Bronchial epithelial cell (primary cell): ENCODE data around the gene SENP1. TPM values are rescaled to one million over a fixed set of nuclear protein-coding genes. Genes with fewer than 3 reads are reported as not detected.
A peak's percentile ranks its signal among the peaks of the same experiment; 100 is the strongest.
"Not testable (repeated sequence)": the region's sequence is repeated elsewhere in the genome, so short reads cannot be mapped to it uniquely, and the experiment has no call there.

ENCODE experiments used
- DNase-seq: peaks from one replicate; pipeline ENCODE4 v3.0.0-alpha.2; 2010; ENCODE audit warnings: low read depth
- FAIRE-seq: peaks from 2 replicates; lab custom pipeline; 2011; peaks lifted over from hg19 to GRCh38; lab: Jason Lieb, UNC
- H3K27me3 ChIP-seq: 2 replicates; pipeline ENCODE4 v1.5.1; 2011; ENCODE audit warnings: low read length; ENCODE audit not compliant: control insufficient read depth, insufficient read depth
- H3K36me3 ChIP-seq: 2 replicates; pipeline ENCODE4 v1.5.1; 2011; ENCODE audit warnings: low read length; ENCODE audit not compliant: control insufficient read depth, insufficient read depth
- H3K4me3 ChIP-seq: 2 replicates; pipeline ENCODE4 v1.5.1; 2011; ENCODE audit warnings: mild to moderate bottlenecking, low read depth, low read length, control low read depth
- total RNA-seq: library from RNA; depleted of rRNA; stranded (reverse); fragments of >200 nt; gene quantifications from 2 replicates; pipeline ENCODE4 v1.2.1, GENCODE V29; 2014
- TF ChIP-seq, protein P1 (sequence below): IDR thresholded peaks from 2 replicates; pipeline ENCODE4 v1.5.1; 2011; ENCODE audit warnings: mild to moderate bottlenecking, moderate library complexity, low read length, control low read depth, inconsistent platforms; ENCODE audit not compliant: insufficient read depth, severe bottlenecking

SENP1 gene
- total RNA-seq, 1 donor from 2014 or later, result 10.8 TPM

DNA sequence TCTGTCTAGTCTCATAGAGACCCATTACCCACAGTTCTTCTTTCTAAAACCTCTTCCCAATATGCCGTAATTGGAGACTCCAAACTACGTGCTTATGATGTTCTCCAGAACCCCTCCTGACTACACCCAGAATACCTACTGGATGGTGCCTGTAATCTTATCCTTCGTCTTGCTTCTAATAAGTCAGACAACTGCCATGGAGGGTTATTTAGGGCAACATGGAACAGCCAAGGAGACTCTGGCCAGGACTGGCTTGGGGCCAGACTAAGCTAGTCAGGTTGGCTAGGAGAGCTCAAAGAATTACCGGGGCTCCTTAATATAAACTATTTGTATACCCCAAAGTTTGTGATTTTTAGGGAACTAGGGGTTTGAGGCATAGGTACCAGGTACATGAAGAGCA, 20.1 kb upstream of the SENP1 start:
- FAIRE-seq, result no peak
- no peak for DNase-seq
- TF ChIP-seq, protein P1, sequence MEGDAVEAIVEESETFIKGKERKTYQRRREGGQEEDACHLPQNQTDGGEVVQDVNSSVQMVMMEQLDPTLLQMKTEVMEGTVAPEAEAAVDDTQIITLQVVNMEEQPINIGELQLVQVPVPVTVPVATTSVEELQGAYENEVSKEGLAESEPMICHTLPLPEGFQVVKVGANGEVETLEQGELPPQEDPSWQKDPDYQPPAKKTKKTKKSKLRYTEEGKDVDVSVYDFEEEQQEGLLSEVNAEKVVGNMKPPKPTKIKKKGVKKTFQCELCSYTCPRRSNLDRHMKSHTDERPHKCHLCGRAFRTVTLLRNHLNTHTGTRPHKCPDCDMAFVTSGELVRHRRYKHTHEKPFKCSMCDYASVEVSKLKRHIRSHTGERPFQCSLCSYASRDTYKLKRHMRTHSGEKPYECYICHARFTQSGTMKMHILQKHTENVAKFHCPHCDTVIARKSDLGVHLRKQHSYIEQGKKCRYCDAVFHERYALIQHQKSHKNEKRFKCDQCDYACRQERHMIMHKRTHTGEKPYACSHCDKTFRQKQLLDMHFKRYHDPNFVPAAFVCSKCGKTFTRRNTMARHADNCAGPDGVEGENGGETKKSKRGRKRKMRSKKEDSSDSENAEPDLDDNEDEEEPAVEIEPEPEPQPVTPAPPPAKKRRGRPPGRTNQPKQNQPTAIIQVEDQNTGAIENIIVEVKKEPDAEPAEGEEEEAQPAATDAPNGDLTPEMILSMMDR, result no peak
- H3K4me3 ChIP-seq, result no peak overlapping the region
- no peaks in the 10 kb centered on the region for H3K27me3 ChIP-seq
- peaks cover 8% of the 10 kb centered on the region for H3K36me3 ChIP-seq

DNA sequence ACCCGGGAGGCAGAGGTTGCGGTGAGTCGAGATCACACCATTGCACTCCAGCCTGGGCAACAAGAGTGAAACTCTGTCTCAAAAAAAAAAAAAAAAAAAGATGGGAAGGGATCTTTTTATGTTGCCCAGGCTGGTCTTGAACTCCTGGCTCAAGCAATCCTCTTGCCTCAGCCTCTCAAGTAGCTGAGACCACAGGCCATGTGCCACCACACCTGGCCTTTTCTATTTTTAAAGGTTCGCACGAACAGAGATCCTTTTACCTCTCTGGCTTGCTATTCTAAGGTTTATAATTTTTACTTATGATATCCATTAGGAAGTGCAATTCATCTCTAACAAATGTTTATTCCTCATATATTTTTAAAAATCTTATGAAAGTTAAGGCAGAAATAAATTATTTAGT, 19.7 kb upstream of the SENP1 start:
- not testable (repeated sequence) for H3K4me3 ChIP-seq, H3K27me3 ChIP-seq, H3K36me3 ChIP-seq, FAIRE-seq, DNase-seq

DNA sequence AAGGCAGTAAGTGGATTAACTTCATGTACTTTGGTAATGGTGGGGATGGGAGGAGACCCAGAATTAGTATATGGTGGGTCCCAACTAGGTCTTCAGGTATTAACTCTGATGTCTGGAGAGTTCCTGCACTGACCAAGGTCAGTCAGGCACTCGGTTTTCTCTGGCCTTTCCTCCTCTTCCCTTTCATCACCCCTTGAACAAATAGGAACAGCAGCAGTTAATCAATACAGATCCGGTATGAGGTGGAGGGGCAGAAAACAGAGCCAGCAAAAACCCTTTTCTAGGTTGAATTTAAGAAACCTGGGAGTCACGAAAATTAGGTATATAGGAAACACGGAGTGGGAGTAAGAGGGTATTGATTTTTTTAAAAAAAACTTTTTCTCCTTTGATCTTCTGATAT, 17.3 kb upstream of the SENP1 start:
- Histone ChIP-seq H3K4me3 (no peak overlapping the region), H3K27me3 (no peaks in the 10 kb centered on the region), H3K36me3 (peaks cover 6% of the 10 kb centered on the region)
- TF ChIP-seq, protein P1, result no peak
- no peak for FAIRE-seq
- no peak for DNase-seq

DNA sequence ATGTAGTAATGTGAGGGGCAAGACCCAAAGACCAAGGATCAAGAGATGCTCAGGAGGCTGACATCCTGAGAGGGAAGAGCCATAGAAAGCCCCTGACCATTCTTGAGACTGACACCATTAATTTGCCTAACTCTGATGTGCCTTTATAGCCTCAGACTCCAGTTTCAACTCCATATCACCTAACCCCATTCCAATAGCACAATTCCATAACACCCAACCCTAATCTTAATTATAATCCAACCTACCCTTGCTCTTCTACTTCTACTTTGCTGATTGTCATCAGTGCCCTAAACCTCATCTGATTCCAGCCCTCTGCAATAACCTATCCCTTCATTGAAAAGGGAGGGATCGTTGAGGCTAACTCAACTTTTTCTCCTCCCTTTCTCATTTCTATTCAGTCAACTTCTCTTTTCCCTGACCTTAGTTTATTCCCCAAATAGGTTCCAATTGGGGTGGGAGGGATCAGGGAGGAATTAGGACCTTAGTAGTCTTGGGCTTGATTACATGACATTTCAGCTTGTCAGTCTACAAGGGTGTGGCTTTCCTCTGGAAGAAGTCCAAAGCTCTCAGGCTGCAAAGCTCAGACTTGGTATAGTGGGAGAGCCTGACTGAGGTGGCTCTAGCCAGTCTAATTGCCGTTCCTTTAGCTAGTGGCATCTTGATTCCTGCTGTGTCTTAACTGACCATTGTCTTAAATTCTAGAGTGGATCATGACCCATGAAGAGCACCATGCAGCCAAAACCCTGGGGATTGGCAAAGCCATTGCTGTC, 16.4 kb upstream of the SENP1 start:
- Histone ChIP-seq H3K36me3 (peaks cover 4% of the 10 kb centered on the region), H3K4me3 (no peak overlapping the region), H3K27me3 (no peaks in the 10 kb centered on the region)
- FAIRE-seq, result no peak
- no peak for DNase-seq
- TF ChIP-seq, protein P1, result no peak

DNA sequence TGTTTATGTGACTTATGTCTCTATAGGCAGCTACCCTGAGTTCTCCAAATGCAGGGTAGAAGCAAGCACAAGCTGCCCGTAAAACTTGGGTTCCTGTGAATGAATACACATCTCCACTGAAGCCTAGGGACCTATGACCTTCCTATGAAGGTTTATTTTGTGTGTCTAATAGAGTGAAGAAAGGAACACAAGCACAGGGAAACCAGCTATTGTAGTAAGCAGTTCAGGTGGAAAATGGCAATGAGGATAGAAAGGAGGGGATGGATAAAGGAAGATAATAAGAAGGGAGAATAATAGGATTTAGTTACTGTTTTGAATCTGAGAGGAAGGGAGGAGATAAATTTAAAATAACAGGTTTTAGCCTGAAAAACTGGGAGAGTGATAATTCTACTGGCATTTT, 15.6 kb upstream of the SENP1 start:
- FAIRE-seq (no peak), DNase-seq (no peak)
- TF ChIP-seq, protein P1, result no peak
- Histone ChIP-seq H3K4me3 (no peak overlapping the region), H3K27me3 (no peaks in the 10 kb centered on the region), H3K36me3 (peaks cover 3% of the 10 kb centered on the region)

DNA sequence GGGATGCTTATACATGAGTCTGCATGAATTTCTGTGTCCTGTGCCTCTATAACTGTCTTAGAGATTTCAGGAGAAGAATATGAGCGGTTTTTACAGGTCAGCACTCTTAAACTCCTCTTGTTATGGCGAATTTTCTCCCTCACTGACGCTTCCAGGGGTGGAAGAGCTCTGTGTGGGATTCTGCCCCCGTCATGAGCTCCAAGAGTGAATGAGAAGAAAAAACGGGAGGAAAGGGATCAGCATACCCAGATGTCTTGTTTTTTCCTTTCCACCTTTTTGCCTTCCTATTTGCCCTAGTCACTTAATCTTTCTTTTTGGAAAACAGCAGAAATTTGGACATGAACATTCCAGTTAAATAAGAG, 13.9 kb upstream of the SENP1 start:
- H3K36me3 ChIP-seq, result no peaks in the 10 kb centered on the region
- H3K4me3 ChIP-seq, result peak overlapping the region; percentile 92
- no peaks in the 10 kb centered on the region for H3K27me3 ChIP-seq
- TF ChIP-seq, protein P1, result no peak
- FAIRE-seq (no peak), DNase-seq (no peak)
